Activated naive CD4-positive, alpha-beta T cell treated with anti-CD3 and anti-CD28 coated beads, Interleukin-2, amount 50 U/mL, for 72 hours (primary cell): ENCODE data around the gene SPSB1. TPM values are rescaled to one million over a fixed set of nuclear protein-coding genes. Genes with fewer than 3 reads are reported as not detected.
"Not testable (repeated sequence)": the region's sequence is repeated elsewhere in the genome, so short reads cannot be mapped to it uniquely, and the experiment has no call there.

Experiments
- ATAC-seq, 2 donors: fragments of 150-1000 bp; cut with Tn5 transposase; 2 replicates each; pipeline ENCODE4 v1.10.0; 2021; ENCODE audit warnings: mild to moderate bottlenecking in 2 of 2, moderate library complexity in 2 of 2
- DNase-seq, 2 donors: peaks; one replicate each; pipeline ENCODE4 v3.0.0; 2021 to 2022; ENCODE audit warnings: low spot score in 2 of 2
- H3K27ac Mint-ChIP-seq, 2 donors: one replicate each; pipeline ENCODE4 v1.8.0; 2022; ENCODE audit warnings: mild to moderate bottlenecking in 2 of 2, mixed read lengths in 2 of 2
- H3K36me3 Mint-ChIP-seq, 2 donors: one replicate each; pipeline ENCODE4 v1.8.0; 2022; ENCODE audit warnings: mixed read lengths in 2 of 2
- H3K9me3 Mint-ChIP-seq, 2 donors: one replicate each; pipeline ENCODE4 v1.8.0; 2022; ENCODE audit warnings: mixed read lengths in 2 of 2
- total RNA-seq, 2 donors: library from RNA; stranded (reverse); gene quantifications; one replicate each; pipeline ENCODE4 v1.2.3, GENCODE V29; 2022

The SPSB1 gene
- total RNA-seq, 2 donors from 2014 or later = 3.8 to 12.6 TPM

DNA sequence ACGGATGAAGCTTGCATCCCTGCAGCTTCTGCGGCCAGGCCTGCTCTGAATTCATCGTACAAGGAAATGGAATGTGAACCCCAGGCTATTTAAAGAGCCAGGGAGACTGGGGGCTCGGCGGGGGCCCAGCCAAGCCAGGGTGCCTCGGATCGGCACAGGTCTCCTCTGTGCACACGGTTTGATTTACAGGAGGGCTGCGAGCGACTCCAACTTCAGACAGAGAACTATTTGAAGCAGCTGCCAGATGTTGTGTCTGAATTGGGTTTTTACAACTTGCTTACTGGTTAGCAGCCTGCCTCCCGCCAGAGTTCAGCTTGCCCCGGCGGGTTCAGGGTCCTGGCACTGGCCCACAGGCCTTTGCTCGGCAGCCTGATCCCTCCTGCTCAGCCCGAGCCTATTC, 83.2 kb downstream of the SPSB1 start:
- ATAC-seq = no peak
- H3K36me3 Mint-ChIP-seq = no peaks in the 10 kb centered on the region
- no peak for DNase-seq
- H3K27ac Mint-ChIP-seq = no peak overlapping the region
- no peaks in the 10 kb centered on the region for H3K9me3 Mint-ChIP-seq

DNA sequence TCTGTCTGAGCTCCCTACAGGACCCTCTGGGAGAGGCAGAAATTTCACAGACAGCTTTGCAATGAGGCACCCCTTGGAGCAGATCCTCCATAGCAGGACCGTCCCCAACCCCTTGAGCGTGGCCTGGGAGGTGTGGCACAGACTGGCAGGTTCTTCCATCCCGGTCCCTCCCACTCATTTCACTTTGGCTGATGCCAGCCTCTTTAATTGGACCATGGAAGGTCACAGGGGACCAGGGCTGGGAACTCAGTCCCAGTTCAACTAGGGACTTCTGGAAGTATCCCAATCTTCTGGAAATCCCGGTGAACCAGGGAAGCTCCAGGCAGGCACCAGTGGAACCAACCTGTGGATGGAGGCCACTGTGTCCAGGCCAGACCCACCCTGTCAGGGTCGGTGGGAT, 83.7 kb downstream of the SPSB1 start:
- Mint-ChIP-seq H3K27ac (no peak overlapping the region), H3K36me3 (no peaks in the 10 kb centered on the region), H3K9me3 (no peaks in the 10 kb centered on the region)
- ATAC-seq = no peak
- DNase-seq = no peak

- Mint-ChIP-seq H3K9me3 (no peaks in the 10 kb centered on the region), H3K27ac (no peak overlapping the region), H3K36me3 (no peaks in the 10 kb centered on the region)
- no peak for DNase-seq
- ATAC-seq = no peak
Observed at GRCh38 chr1:9376886-9377333, 84.2 kb downstream of the SPSB1 start.

GRCh38 chr1:9378801-9379200, 86.1 kb downstream of the SPSB1 start:
- DNase-seq (no peak), ATAC-seq (no peak)
- Mint-ChIP-seq H3K27ac (no peak overlapping the region), H3K9me3 (no peaks in the 10 kb centered on the region), H3K36me3 (no peaks in the 10 kb centered on the region)

DNA sequence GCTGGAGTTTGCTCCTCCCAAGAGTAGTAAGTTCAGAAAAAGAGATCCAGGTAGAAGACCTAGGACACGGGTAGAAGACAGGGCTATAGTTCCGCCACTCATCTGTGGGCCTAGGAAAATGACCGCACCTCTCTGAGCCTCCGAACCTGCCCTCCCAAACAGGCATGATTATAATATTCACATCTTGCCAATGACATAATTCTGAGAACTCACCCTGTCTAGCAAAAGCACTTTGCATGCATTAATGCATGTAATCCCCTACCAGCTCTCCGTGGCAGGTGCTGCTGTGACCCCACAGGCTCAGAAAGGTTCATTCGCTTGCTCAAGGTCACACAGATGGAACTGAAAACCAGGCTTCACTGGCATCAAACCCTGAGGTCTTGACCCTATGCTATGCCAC, 88.0 kb downstream of the SPSB1 start:
- DNase-seq (no peak), ATAC-seq (no peak)
- no peaks in the 10 kb centered on the region for H3K36me3 Mint-ChIP-seq
- no peak overlapping the region for H3K27ac Mint-ChIP-seq
- no peaks in the 10 kb centered on the region for H3K9me3 Mint-ChIP-seq

- no peak for ATAC-seq
- no peaks in the 10 kb centered on the region for H3K9me3 Mint-ChIP-seq
Observed at GRCh38 chr1:9382643-9383491, 90.2 kb downstream of the SPSB1 start.

DNA sequence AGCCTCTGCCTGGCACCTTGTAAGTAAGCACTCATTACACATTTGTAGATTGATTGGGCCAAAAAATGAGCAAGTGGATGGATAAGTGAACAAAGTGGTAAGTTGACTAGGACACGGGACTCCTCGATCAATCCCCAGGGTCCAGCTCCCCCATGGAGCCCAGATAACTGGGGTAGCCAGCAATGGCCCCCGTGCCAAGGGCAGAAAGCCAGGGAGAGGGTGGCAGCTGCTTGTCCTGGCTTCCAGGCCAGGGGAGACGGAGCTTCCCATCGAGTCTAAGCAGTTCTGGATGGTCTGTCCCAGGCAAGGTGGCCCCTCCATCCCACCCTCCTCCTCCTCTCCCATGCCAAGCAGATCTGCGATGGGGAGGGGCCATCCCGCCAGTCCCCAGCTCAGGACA, 91.4 kb downstream of the SPSB1 start:
- H3K36me3 Mint-ChIP-seq = no peaks in the 10 kb centered on the region
- H3K9me3 Mint-ChIP-seq = no peaks in the 10 kb centered on the region
- DNase-seq (no peak), ATAC-seq (no peak)
- no peak overlapping the region for H3K27ac Mint-ChIP-seq

More at GRCh38 chr1:9382643-9383491, 90.2 kb downstream of the SPSB1 start:
- no peak for DNase-seq
- H3K27ac Mint-ChIP-seq = no peak overlapping the region
- H3K36me3 Mint-ChIP-seq = no peaks in the 10 kb centered on the region

- Mint-ChIP-seq H3K9me3 (no peaks in the 10 kb centered on the region), H3K36me3 (no peaks in the 10 kb centered on the region), H3K27ac (no peak overlapping the region)
- ATAC-seq = no peak
- DNase-seq = no peak
Observed at GRCh38 chr1:9384751-9385245, 92.1 kb downstream of the SPSB1 start.

GRCh38 chr1:9385392-9385791, 92.7 kb downstream of the SPSB1 start:
- not testable (repeated sequence) for H3K9me3 Mint-ChIP-seq, ATAC-seq, H3K36me3 Mint-ChIP-seq, DNase-seq
- peak overlapping the region in 1 of 2 donors; percentile 44 for H3K27ac Mint-ChIP-seq

DNA sequence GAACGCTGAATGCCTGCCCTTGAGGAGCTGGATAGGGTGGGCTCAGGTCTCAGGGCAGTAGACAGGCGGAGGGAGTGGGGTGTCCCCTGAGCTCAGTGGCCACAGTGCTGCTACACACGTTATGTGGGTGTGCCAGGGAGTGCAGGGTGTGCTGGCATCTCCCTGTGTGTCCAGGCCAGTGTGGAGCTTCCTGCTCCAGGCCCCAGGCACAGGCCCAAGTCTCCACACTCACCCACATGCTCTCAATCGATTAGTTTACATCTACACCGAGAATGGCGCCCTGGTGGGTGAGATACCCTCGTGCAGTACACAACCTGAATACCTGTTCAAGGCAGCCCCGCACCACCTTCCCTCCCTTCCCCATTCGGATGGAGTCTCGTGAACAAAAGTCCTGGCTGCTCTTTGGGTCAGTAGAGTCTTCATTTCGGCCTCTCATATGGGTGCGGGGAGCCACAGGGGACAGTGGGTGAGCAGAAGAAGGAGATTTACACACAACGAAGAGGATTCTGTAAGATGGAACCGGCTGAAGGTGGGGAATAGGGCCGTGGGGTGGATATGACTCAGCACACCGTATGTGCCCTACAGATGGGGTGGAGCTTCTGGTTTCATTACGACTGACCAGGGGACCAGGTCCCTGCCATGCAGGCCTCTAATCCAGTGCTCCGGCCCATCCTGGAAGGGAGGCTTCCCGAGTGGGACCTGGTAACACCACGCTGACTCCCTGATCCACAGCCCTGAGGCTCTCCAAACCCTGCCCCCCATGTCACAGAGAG, 93.3 kb downstream of the SPSB1 start:
- peak; percentile 61 to 72 for ATAC-seq
- no peaks in the 10 kb centered on the region for H3K9me3 Mint-ChIP-seq
- DNase-seq = no peak
- no peaks in the 10 kb centered on the region for H3K36me3 Mint-ChIP-seq
- no peak overlapping the region for H3K27ac Mint-ChIP-seq

- DNase-seq (no peak), ATAC-seq (no peak)
- H3K36me3 Mint-ChIP-seq = no peaks in the 10 kb centered on the region
- H3K27ac Mint-ChIP-seq = no peak overlapping the region
- no peaks in the 10 kb centered on the region for H3K9me3 Mint-ChIP-seq
Observed at GRCh38 chr1:9388335-9389180, 95.9 kb downstream of the SPSB1 start.

DNA sequence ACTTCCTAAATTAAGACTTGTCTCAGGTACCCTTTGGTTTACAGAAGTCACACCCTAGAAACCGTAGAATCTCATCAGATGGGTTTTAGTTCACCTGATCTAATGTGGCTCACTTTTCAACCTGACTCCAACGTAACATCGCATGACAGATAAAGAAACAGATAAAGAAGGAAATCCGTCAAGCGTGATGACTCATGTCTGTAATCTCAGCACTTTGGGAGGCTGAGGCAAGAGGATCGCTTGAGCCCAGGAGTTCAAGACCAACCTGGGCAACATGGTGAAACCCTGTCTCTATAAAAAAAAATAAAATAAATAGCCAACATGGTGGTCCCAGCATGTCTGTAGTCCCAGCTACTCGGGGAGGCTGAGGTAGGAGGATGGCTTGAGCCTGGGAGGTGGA, 97.3 kb downstream of the SPSB1 start:
- Mint-ChIP-seq H3K9me3 (no peaks in the 10 kb centered on the region), H3K27ac (no peak overlapping the region), H3K36me3 (no peaks in the 10 kb centered on the region)
- ATAC-seq (peak; percentile 57 to 67), DNase-seq (no peak)

- ATAC-seq (no peak), DNase-seq (no peak)
- no peak overlapping the region for H3K27ac Mint-ChIP-seq
- H3K9me3 Mint-ChIP-seq = no peaks in the 10 kb centered on the region
- no peaks in the 10 kb centered on the region for H3K36me3 Mint-ChIP-seq
Observed at GRCh38 chr1:9391620-9392019, 98.9 kb downstream of the SPSB1 start.

DNA sequence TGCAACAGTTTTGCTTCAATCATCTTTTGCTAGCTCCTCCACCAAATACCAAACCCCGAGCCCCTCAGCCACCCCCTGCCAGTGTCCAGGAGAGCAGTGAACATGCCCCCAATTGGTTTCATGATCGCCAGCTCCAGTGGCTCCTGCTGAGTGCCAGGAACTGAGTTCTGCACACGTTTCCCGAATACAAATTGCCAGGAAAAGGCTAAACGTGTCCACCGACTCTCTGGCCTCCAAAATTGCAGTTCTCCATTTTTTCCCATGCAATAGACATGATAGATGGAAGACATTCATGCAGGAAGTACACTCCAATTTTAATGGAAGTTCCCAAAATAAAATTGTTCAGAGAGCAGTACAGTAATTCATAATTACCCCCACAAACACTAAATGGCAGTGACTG, 101.3 kb downstream of the SPSB1 start:
- no peak overlapping the region for H3K27ac Mint-ChIP-seq
- H3K36me3 Mint-ChIP-seq = no peaks in the 10 kb centered on the region
- DNase-seq (no peak), ATAC-seq (no peak)
- H3K9me3 Mint-ChIP-seq = no peaks in the 10 kb centered on the region

- no peak overlapping the region for H3K27ac Mint-ChIP-seq
- no peaks in the 10 kb centered on the region for H3K9me3 Mint-ChIP-seq
- no peak for DNase-seq
- ATAC-seq = no peak
- H3K36me3 Mint-ChIP-seq = no peaks in the 10 kb centered on the region
Observed at GRCh38 chr1:9395018-9395417, 102.3 kb downstream of the SPSB1 start.

GRCh38 chr1:9397047-9397446, 104.4 kb downstream of the SPSB1 start:
- Mint-ChIP-seq H3K9me3 (no peaks in the 10 kb centered on the region), H3K27ac (peak overlapping the region in 1 of 2 donors; percentile 56), H3K36me3 (no peaks in the 10 kb centered on the region)
- no peak for ATAC-seq
- no peak for DNase-seq
